H1 (cell line): ENCODE results near the gene USP10. TPM values are rescaled to one million over a fixed set of nuclear protein-coding genes. Genes with fewer than 3 reads are reported as not detected.

Experiments used
- CTCF ChIA-PET: fragments of 300-600 bp; sonication (Branson Sonifier 250); formaldehyde crosslinking; loops from one replicate; lab custom pipeline; 2021; ENCODE audit not compliant: partially characterized antibody; lab: Charles Lee
- POLR2A ChIA-PET: fragments of 300-600 bp; sonication (Branson Sonifier 250); formaldehyde crosslinking; loops from one replicate; lab custom pipeline; 2021; ENCODE audit warnings: inconsistent platforms; ENCODE audit not compliant: partially characterized antibody; lab: Charles Lee
- DNase-seq, 2 experiments: peaks; one replicate each; pipeline versions ENCODE4 v3.0.0 to v3.0.0-alpha.2; 2010 to 2022; ENCODE audit warnings: low spot score in 2 of 2, low read depth in 1 of 2, mixed read lengths in 1 of 2
- FAIRE-seq: peaks from 2 replicates; lab custom pipeline; 2011; peaks lifted over from hg19 to GRCh38; lab: Jason Lieb, UNC
- H2AFZ ChIP-seq: 2 replicates; pipeline ENCODE4 v1.8.1; 2012; ENCODE audit warnings: low read length, inconsistent platforms
- H2AK5ac ChIP-seq: 2 replicates; pipeline ENCODE4 v1.6.1; 2013; ENCODE audit warnings: low read depth, low read length
- H2BK120ac ChIP-seq: replicated peaks from 2 replicates; pipeline ENCODE3; 2013; ENCODE audit warnings: low read depth, low read length, inconsistent platforms
- H2BK12ac ChIP-seq: 2 replicates; pipeline ENCODE4 v1.6.1; 2013; ENCODE audit warnings: low read depth, low read length
- H2BK15ac ChIP-seq: 2 replicates; pipeline ENCODE4 v1.6.1; 2013; ENCODE audit warnings: low read length
- H2BK20ac ChIP-seq: 2 replicates; pipeline ENCODE4 v1.6.1; 2013; ENCODE audit warnings: low read length
- H2BK5ac ChIP-seq: 2 replicates; pipeline ENCODE4 v1.6.1; 2013; ENCODE audit warnings: low read depth, low read length
- H3K14ac ChIP-seq: 2 replicates; pipeline ENCODE4 v1.6.1; 2013; ENCODE audit warnings: inconsistent platforms; ENCODE audit not compliant: insufficient read length
- H3K18ac ChIP-seq: 2 replicates; pipeline ENCODE4 v1.6.1; 2013; ENCODE audit warnings: low read length; ENCODE audit errors: extremely low read depth
- H3K23ac ChIP-seq: 2 replicates; pipeline ENCODE4 v1.6.1; 2013; ENCODE audit warnings: inconsistent platforms; ENCODE audit not compliant: insufficient read length
- H3K23me2 ChIP-seq: 2 replicates; pipeline ENCODE4 v1.6.1; 2013; ENCODE audit warnings: low read depth, low read length
- H3K27ac ChIP-seq: 2 replicates; pipeline ENCODE4 v1.6.1; 2011; ENCODE audit warnings: low read depth, low read length, inconsistent platforms
- H3K27me3 ChIP-seq, 4 experiments: replicated peaks in 1 of 4; 1 replicate in 1 of 4; 2 replicates in 3 of 4; pipeline versions ENCODE4 v1.6.1 to v1.8.1; 2011 to 2013; ENCODE audit warnings: low read length in 3 of 4, mild to moderate bottlenecking in 3 of 4, inconsistent platforms in 2 of 4, mixed read lengths in 2 of 4, moderate library complexity in 1 of 4; ENCODE audit not compliant: control insufficient read depth in 3 of 4, insufficient read depth in 3 of 4; ENCODE audit errors: extremely low read depth in 1 of 4
- H3K36me3 ChIP-seq, 4 experiments: 2 replicates each; pipeline versions ENCODE4 v1.6.1 to v1.8.1; 2011 to 2013; ENCODE audit warnings: mild to moderate bottlenecking in 4 of 4, low read length in 3 of 4, moderate library complexity in 2 of 4, control low read depth in 1 of 4, inconsistent platforms in 1 of 4; ENCODE audit not compliant: insufficient read depth in 4 of 4, control insufficient read depth in 2 of 4
- H3K4ac ChIP-seq: replicated peaks from 2 replicates; pipeline ENCODE3; 2013; ENCODE audit warnings: low read length, low read depth, mixed read lengths, inconsistent platforms; ENCODE audit not compliant: insufficient read length
- H3K4me1 ChIP-seq, 4 experiments: replicated peaks in 1 of 4; 1 replicate in 1 of 4; 2 replicates in 3 of 4; pipeline versions ENCODE4 v1.6.1 to v1.8.1; 2011 to 2013; ENCODE audit warnings: low read length in 3 of 4, inconsistent platforms in 2 of 4, mixed read lengths in 1 of 4; ENCODE audit not compliant: insufficient read depth in 4 of 4, control insufficient read depth in 3 of 4
- H3K4me2 ChIP-seq, 2 experiments: 2 replicates each; pipeline versions ENCODE4 v1.6.1 to v1.8.1; 2011 to 2013; ENCODE audit warnings: low read depth in 2 of 2, low read length in 2 of 2, control low read depth in 1 of 2, inconsistent platforms in 1 of 2, mild to moderate bottlenecking in 1 of 2; ENCODE audit not compliant: insufficient read depth in 1 of 2
- H3K4me3 ChIP-seq, 4 experiments: fragments of 200-600, 300-600 bp in 1 of 4; sonication (generic), shearing (Covaris generic), sonication (Bioruptor Twin) in 1 of 4; 2 replicates each; pipeline versions ENCODE4 v1.5.1 to v1.8.1; 2011 to 2016; ENCODE audit warnings: low read length in 4 of 4, low read depth in 3 of 4, control low read depth in 2 of 4, inconsistent platforms in 2 of 4, mild to moderate bottlenecking in 2 of 4, mixed read lengths in 1 of 4, moderate library complexity in 1 of 4; ENCODE audit not compliant: insufficient read depth in 2 of 4; ENCODE audit errors: extremely low read depth in 1 of 4
- H3K56ac ChIP-seq: replicated peaks from 2 replicates; pipeline ENCODE3; 2013; ENCODE audit warnings: low read depth, mild to moderate bottlenecking, mixed read lengths, low read length, inconsistent platforms; ENCODE audit not compliant: insufficient read length
- H3K79me1 ChIP-seq: 2 replicates; pipeline ENCODE4 v1.6.1; 2013; ENCODE audit warnings: low read depth, low read length, control low read depth
- H3K79me2 ChIP-seq, 2 experiments: 2 replicates each; pipeline versions ENCODE4 v1.6.1 to v1.8.1; 2012 to 2013; ENCODE audit warnings: low read length in 2 of 2, mild to moderate bottlenecking in 2 of 2, inconsistent platforms in 1 of 2; ENCODE audit not compliant: insufficient read depth in 2 of 2, control insufficient read depth in 1 of 2
- H3K9ac ChIP-seq, 4 experiments: replicated peaks in 1 of 4; 1 replicate in 1 of 4; 2 replicates in 3 of 4; pipeline versions ENCODE4 v1.6.1 to v1.8.1; 2011 to 2013; ENCODE audit warnings: low read depth in 3 of 4, low read length in 3 of 4, control low read depth in 2 of 4, mild to moderate bottlenecking in 2 of 4, moderate library complexity in 2 of 4, inconsistent platforms in 1 of 4; ENCODE audit errors: extremely low read depth in 1 of 4
- H3K9me3 ChIP-seq, 2 experiments: 2 replicates each; pipeline versions ENCODE4 v1.6.1 to v1.8.1; 2012 to 2013; ENCODE audit warnings: mild to moderate bottlenecking in 2 of 2, moderate library complexity in 2 of 2, control low read depth in 1 of 2, inconsistent platforms in 1 of 2, low read depth in 1 of 2, low read length in 1 of 2, mixed read lengths in 1 of 2; ENCODE audit not compliant: insufficient read depth in 2 of 2
- H4K20me1 ChIP-seq, 2 experiments: replicated peaks in 1 of 2; 2 replicates each; pipeline versions ENCODE3 to v1.8.1; 2011 to 2013; ENCODE audit warnings: inconsistent platforms in 2 of 2, low read length in 2 of 2, mild to moderate bottlenecking in 1 of 2; ENCODE audit not compliant: insufficient read depth in 2 of 2, control insufficient read depth in 1 of 2
- H4K5ac ChIP-seq: 2 replicates; pipeline ENCODE4 v1.6.1; 2013; ENCODE audit warnings: low read length, low read depth, mixed read lengths, inconsistent platforms; ENCODE audit not compliant: insufficient read length
- H4K8ac ChIP-seq: 2 replicates; pipeline ENCODE4 v1.8.0; 2013; ENCODE audit warnings: mild to moderate bottlenecking, moderate library complexity, low read length, inconsistent platforms; ENCODE audit not compliant: insufficient read depth; ENCODE audit errors: extremely low read depth
- H4K91ac ChIP-seq: replicated peaks from 2 replicates; pipeline ENCODE3; 2013; ENCODE audit warnings: low read length, mixed read lengths, inconsistent platforms; ENCODE audit not compliant: insufficient read length
- CREB1 ChIP-seq: IDR thresholded peaks from 2 replicates; pipeline ENCODE4 v1.6.1; 2012; ENCODE audit warnings: inconsistent platforms
- CTBP2 ChIP-seq: IDR thresholded peaks from 2 replicates; pipeline ENCODE4 v1.7.0; 2011; ENCODE audit warnings: borderline replicate concordance, mild to moderate bottlenecking, moderate library complexity, mixed read lengths, low read length; ENCODE audit not compliant: insufficient read depth, insufficient read length
- HDAC6 ChIP-seq: IDR thresholded peaks from one replicate; pipeline ENCODE4 v1.7.1; 2012; ENCODE audit warnings: low read depth, mild to moderate bottlenecking, inconsistent platforms, low read length, moderate library complexity
- KDM1A ChIP-seq: fragments of 200-600, 300-600 bp; sonication (generic); IDR thresholded peaks from 2 replicates; pipeline ENCODE4 v1.7.1; 2016; ENCODE audit warnings: mild to moderate bottlenecking, low read length, borderline replicate concordance
- KDM4A ChIP-seq: IDR thresholded peaks from one replicate; pipeline ENCODE4 v1.7.1; 2012; ENCODE audit warnings: low read depth, mild to moderate bottlenecking, moderate library complexity, low read length, inconsistent platforms; ENCODE audit not compliant: severe bottlenecking
- NANOG ChIP-seq: IDR thresholded peaks from 2 replicates; pipeline ENCODE4 v1.6.1; 2011; ENCODE audit warnings: low read length, low read depth, mild to moderate bottlenecking, inconsistent platforms; ENCODE audit not compliant: insufficient read depth, poor library complexity, severe bottlenecking
- RAD21 ChIP-seq, 2 experiments: IDR thresholded peaks in 1 of 2; conservative IDR thresholded peaks in 1 of 2; 2 replicates each; pipeline ENCODE4 v1.6.1; 2011; ENCODE audit warnings: low read depth in 2 of 2, low read length in 2 of 2, improper control_type of control experiment in 1 of 2, inconsistent platforms in 1 of 2, mild to moderate bottlenecking in 1 of 2, moderate library complexity in 1 of 2
- RBBP5 ChIP-seq: IDR thresholded peaks from 2 replicates; pipeline ENCODE4 v1.7.1; 2012; ENCODE audit warnings: low read depth, mild to moderate bottlenecking, inconsistent platforms, low read length, moderate library complexity, borderline replicate concordance
- RNF2 ChIP-seq: fragments of 200-900, 300-1000 bp; sonication (generic); IDR thresholded peaks from 2 replicates; pipeline ENCODE4 v1.7.1; 2016; ENCODE audit warnings: borderline replicate concordance, low read depth, mild to moderate bottlenecking, antibody characterized with exemption, low read length; ENCODE audit not compliant: poor library complexity, severe bottlenecking; ENCODE audit errors: missing control alignments
- RXRA ChIP-seq: IDR thresholded peaks from 2 replicates; pipeline ENCODE4 v1.6.1; 2011; ENCODE audit warnings: low read depth, mild to moderate bottlenecking, low read length, moderate library complexity; ENCODE audit not compliant: insufficient read depth
- TCF12 ChIP-seq: IDR thresholded peaks from 2 replicates; pipeline ENCODE4 v1.6.1; 2011; ENCODE audit warnings: low read depth, mild to moderate bottlenecking, low read length
- ZNF274 ChIP-seq: IDR thresholded peaks from 2 replicates; pipeline ENCODE4 v1.7.0; 2012; ENCODE audit warnings: low read length, borderline replicate concordance; ENCODE audit errors: extremely low read depth
- WGBS, 2 experiments: shearing (Covaris generic) in 1 of 2; methylation state at CpG; one replicate each; pipeline versions ENCODE4 v1.1.6 to v1.1.7; 2013 to 2015; ENCODE audit warnings: low lambda C conversion rate in 2 of 2, mixed read lengths in 2 of 2, inconsistent platforms in 1 of 2, low coverage in 1 of 2, missing lambda C conversion rate in 1 of 2; ENCODE audit not compliant: insufficient replicate concordance in 2 of 2, insufficient coverage in 1 of 2, insufficient read length in 1 of 2; ENCODE audit errors: extremely low coverage in 1 of 2, missing lambda C conversion rate in 1 of 2; 5-methylcytosine and 5-hydroxymethylcytosine counted together
- polyA plus RNA-seq, 7 experiments: library from polyadenylated mRNA; depleted of rRNA in 3 of 7; stranded (reverse) in 5 of 7; unstranded in 2 of 7; fragments of >200 nt in 5 of 7; fragments of 200-250 nt in 2 of 7; gene quantifications; 1 replicate in 5 of 7; 2 replicates in 1 of 7; 4 replicates in 1 of 7; pipeline versions ENCODE4 v1.2.1 to v1.2.3, GENCODE V29; 2011 to 2013; ENCODE audit warnings: missing spikeins in 2 of 7, mixed read lengths in 2 of 7
- total RNA-seq: library from RNA; stranded (reverse); fragmentation: NEBNext Ultra II Directional; extraction: Animal tissue kit (Norgen Biotek cat#: 25700); gene quantifications from 2 replicates; pipeline ENCODE4 v1.2.1, GENCODE V29; 2021

The USP10 gene
- total and polyA plus RNA-seq, 2 of the 8 experiments (the other 6 are each of a cell fraction or from before 2014, with no cell fraction given): 171 to 195 TPM

DNA sequence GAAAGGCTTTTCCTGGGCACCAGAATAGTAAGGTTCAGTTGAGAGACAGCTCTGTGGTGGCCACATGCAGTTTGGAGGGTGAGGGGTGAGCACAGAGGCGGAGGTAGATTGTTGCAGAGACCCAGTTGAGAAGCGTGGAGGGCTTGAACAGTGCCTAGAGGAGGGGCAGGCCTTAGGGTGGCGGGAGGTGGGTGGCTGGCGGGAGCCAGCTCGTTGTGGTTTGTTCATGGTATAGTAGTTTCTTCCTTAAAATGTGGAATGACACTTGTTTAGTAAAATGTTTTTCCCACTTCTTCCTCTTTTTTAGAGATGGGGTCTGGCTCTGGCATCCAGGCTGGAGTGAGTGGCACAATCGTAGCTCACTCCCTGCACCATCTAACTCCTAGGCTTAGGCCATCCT is 14.2 kb downstream of the USP10 start:
- Histone ChIP-seq H3K23ac (no peak overlapping the region), H3K23me2 (no peaks in the 10 kb centered on the region), H3K4ac (no peak overlapping the region), H3K79me1 (peaks cover 28% of the 10 kb centered on the region), H4K5ac (no peak overlapping the region), H2BK5ac (no peak overlapping the region), H3K36me3 (no peaks in the 10 kb centered on the region; a peak in 2 of 8 replicates), H4K91ac (no peak overlapping the region), H3K56ac (no peak overlapping the region), H3K4me2 (peak overlapping the region in 1 of 2 experiments; percentile 33; a peak in 2 of 4 replicates), H2AK5ac (no peak overlapping the region), H2BK15ac (no peak overlapping the region), H2BK12ac (no peak overlapping the region), H4K20me1 (peaks cover 50 to 58% of the 10 kb centered on the region in 2 experiments), H3K14ac (no peak overlapping the region), H3K9me3 (no peaks in the 10 kb centered on the region), H3K27me3 (no peaks in the 10 kb centered on the region), H3K9ac (no peak overlapping the region), H2BK120ac (no peak overlapping the region), H2BK20ac (no peak overlapping the region), H4K8ac (no peak overlapping the region), H2AFZ (no peak overlapping the region), H3K18ac (no peak overlapping the region), H3K27ac (no peak overlapping the region), H3K4me1 (peaks cover 2 to 24% (median 19%) of the 10 kb centered on the region in 4 experiments), H3K4me3 (no peak overlapping the region), H3K79me2 (peaks cover 74 to 100% of the 10 kb centered on the region in 2 experiments)
- CTCF ChIA-PET: interaction anchor here (0.9 to 8.7 kb wide), 7 partner anchors 11 to 91 kb away, joined by 3 to 71 read pairs (median 7); no protein-coding TSS in a partner anchor
- 86% methylated on average over 6 of the region's 6 CpGs; no CpG with 5 or more reads in 1 of the 2 experiments for WGBS, 2 experiments
- FAIRE-seq (no peak), DNase-seq (peak in 1 of 2 experiments; percentile 50)
- POLR2A ChIA-PET: interaction anchor here (1.4 to 4.9 kb wide), 5 partner anchors 8 to 19 kb away, joined by 3 to 32 read pairs (median 8); no protein-coding TSS in a partner anchor
- no peak for TF ChIP-seq KDM1A
- TF ChIP-seq KDM4A: no peak
- TF ChIP-seq NANOG: no peak
- no peak for TF ChIP-seq TCF12
- TF ChIP-seq RNF2: no peak
- no peak for TF ChIP-seq HDAC6
- TF ChIP-seq ZNF274: no peak
- TF ChIP-seq RBBP5: no peak
- TF ChIP-seq CTBP2: no peak
- TF ChIP-seq CREB1: no peak
- TF ChIP-seq RXRA: no peak
- no peak for TF ChIP-seq RAD21 (IDR thresholded peaks at IDR 0.05 in 1 of 2, conservative IDR thresholded peaks at IDR 0.05 in 1 of 2; ENCODE audit: low read depth in 2 of 2, low read length in 2 of 2)
